ENCODE data around the gene TMEM38A.
"Not testable (repeated sequence)": the region's sequence is repeated elsewhere in the genome, so short reads cannot be mapped to it uniquely, and the experiment has no call there.

TMEM38A gene

GRCh38 chr19:16702123-16702522, 41.2 kb downstream of the TMEM38A start:
- Histone ChIP-seq H3K27me3 (no peaks in the 10 kb centered on the region), H3K9me3 (no peaks in the 10 kb centered on the region), H3K36me3 (no peaks in the 10 kb centered on the region), H3K27ac (no peak overlapping the region), H3K4me3 (no peak overlapping the region), H3K4me1 (peaks cover 0 to 8% (median 0%) of the 10 kb centered on the region in 4 donors)
- TF ChIP-seq CTCF (IDR thresholded peaks at IDR 0.05) = no peak
- peak in 1 of 2 donors; percentile 36 for DNase-seq
- intact Hi-C loops (cut with DNase I; ENCODE audit: low total_unique reads) = no loop called here

- H3K36me3 ChIP-seq = no peaks in the 10 kb centered on the region
- no peaks in the 10 kb centered on the region for H3K27me3 ChIP-seq
- no peaks in the 10 kb centered on the region for H3K9me3 ChIP-seq
- no peak for TF ChIP-seq CTCF (IDR thresholded peaks at IDR 0.05)
- no peak overlapping the region for H3K4me3 ChIP-seq
- intact Hi-C loops (cut with DNase I; ENCODE audit: low total_unique reads) = no loop called here
- H3K27ac ChIP-seq = no peak overlapping the region
- no peak for DNase-seq
- peaks cover 0 to 7% (median 0%) of the 10 kb centered on the region in 4 donors for H3K4me1 ChIP-seq
Observed at GRCh38 chr19:16703677-16704076, 42.7 kb downstream of the TMEM38A start.

- H3K36me3 ChIP-seq; H3K27me3 ChIP-seq; H3K4me3 ChIP-seq; H3K4me1 ChIP-seq; H3K9me3 ChIP-seq; H3K27ac ChIP-seq; DNase-seq; intact Hi-C loops (cut with DNase I; ENCODE audit: low total_unique reads): not testable (repeated sequence)
Observed at GRCh38 chr19:16710870-16711269, 49.9 kb downstream of the TMEM38A start.

GRCh38 chr19:16712295-16712694, 51.4 kb downstream of the TMEM38A start:
- intact Hi-C loops (cut with DNase I; ENCODE audit: low total_unique reads); DNase-seq; H3K4me1 ChIP-seq; H3K4me3 ChIP-seq; H3K27ac ChIP-seq; H3K27me3 ChIP-seq; H3K9me3 ChIP-seq; H3K36me3 ChIP-seq: not testable (repeated sequence)

- Histone ChIP-seq H3K9me3 (no peaks in the 10 kb centered on the region), H3K4me1 (peaks cover 0 to 3% (median 0%) of the 10 kb centered on the region in 4 donors), H3K27ac (no peak overlapping the region), H3K36me3 (no peaks in the 10 kb centered on the region), H3K27me3 (no peaks in the 10 kb centered on the region), H3K4me3 (no peak overlapping the region)
- intact Hi-C loops (cut with DNase I; ENCODE audit: low total_unique reads) = no loop called here
- TF ChIP-seq CTCF (IDR thresholded peaks at IDR 0.05) = peak; percentile 71 to 75
- peak; percentile 29 to 67 for DNase-seq
Observed at GRCh38 chr19:16714702-16715287, 53.9 kb downstream of the TMEM38A start.

GRCh38 chr19:16715611-16716010, 54.7 kb downstream of the TMEM38A start:
- H3K9me3 ChIP-seq = no peaks in the 10 kb centered on the region
- H3K4me3 ChIP-seq = no peak overlapping the region
- DNase-seq = no peak
- no peaks in the 10 kb centered on the region for H3K27me3 ChIP-seq
- intact Hi-C loops (cut with DNase I; ENCODE audit: low total_unique reads) = no loop called here
- peaks cover 0 to 3% (median 0%) of the 10 kb centered on the region in 4 donors for H3K4me1 ChIP-seq
- no peak overlapping the region for H3K27ac ChIP-seq
- H3K36me3 ChIP-seq = no peaks in the 10 kb centered on the region
- TF ChIP-seq CTCF (IDR thresholded peaks at IDR 0.05) = no peak

GRCh38 chr19:16721051-16721450, 60.1 kb downstream of the TMEM38A start:
- H3K27me3 ChIP-seq = peaks cover 0 to 4% of the 10 kb centered on the region in 2 donors
- no peak for TF ChIP-seq CTCF (IDR thresholded peaks at IDR 0.05)

More at GRCh38 chr19:16721051-16721450, 60.1 kb downstream of the TMEM38A start:
- DNase-seq = no peak
- H3K27ac ChIP-seq = no peak overlapping the region
- H3K36me3 ChIP-seq = no peaks in the 10 kb centered on the region
- no peak overlapping the region for H3K4me3 ChIP-seq
- intact Hi-C loops (cut with DNase I; ENCODE audit: low total_unique reads) = no loop called here
- H3K9me3 ChIP-seq = no peaks in the 10 kb centered on the region
- H3K4me1 ChIP-seq = no peaks in the 10 kb centered on the region

Data from tibial artery (tissue), 4 donors.